ENCODE data around the gene TSNAXIP1.

The TSNAXIP1 gene

GRCh38 chr16:67807148-67807682 lies 526 bp downstream of the TSNAXIP1 start:
- Histone ChIP-seq H4K20me1 (peaks cover under 1 to 17% (median 10%) of the 10 kb centered on the region in 11 experiments; a peak in 14 of 22 replicates), H3K4me3 (peak overlapping the region; percentile 80 to 100 (median 92)), H3K9ac (peak overlapping the region; percentile 50 to 95 (median 91); a peak in 21 of 22 replicates), H3K4me1 (peaks cover 41 to 45% (median 43%) of the 10 kb centered on the region in 10 experiments), H3K4me2 (peak overlapping the region; percentile 64 to 93 (median 87)), H3K36me3 (peaks cover 10 to 30% (median 23%) of the 10 kb centered on the region in 11 experiments; a peak in 21 of 22 replicates), H3K27me3 (no peaks in the 10 kb centered on the region), H3K27ac (peak overlapping the region in 10 of 11 experiments; percentile 78 to 89 (median 83); a peak in 18 of 22 replicates), H3K9me3 (replicated peaks in 1 of 11) (no peaks in the 10 kb centered on the region)
- no peak for TF ChIP-seq Cebpa-rat (IDR thresholded peaks at IDR 0.05)

DNA sequence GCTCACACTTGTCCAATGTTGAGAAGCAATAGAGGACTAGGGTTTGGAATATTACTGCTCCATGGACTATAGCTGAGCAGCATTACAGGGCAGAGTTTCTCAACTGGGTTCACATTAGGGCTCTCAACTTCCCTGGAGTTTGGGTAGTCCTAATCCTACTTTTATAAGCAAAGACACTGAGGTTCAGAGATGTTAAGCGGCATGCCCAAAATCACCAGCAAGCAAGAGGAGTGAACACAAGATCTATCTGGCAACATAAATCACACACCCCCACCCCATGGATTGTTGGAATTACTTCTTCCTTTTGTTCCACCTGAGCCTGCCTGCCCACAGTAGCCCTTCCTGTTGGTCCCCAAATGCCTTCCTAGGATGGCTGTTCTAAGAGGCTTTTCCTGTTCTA lies 5.2 kb downstream of the TSNAXIP1 start:
- Histone ChIP-seq H4K20me1 (no peaks in the 10 kb centered on the region), H3K27ac (no peak overlapping the region), H3K36me3 (no peaks in the 10 kb centered on the region), H3K9me3 (replicated peaks in 1 of 11) (no peaks in the 10 kb centered on the region), H3K9ac (no peak overlapping the region), H3K4me3 (no peak overlapping the region), H3K4me1 (peaks cover 6 to 11% (median 7%) of the 10 kb centered on the region in 10 experiments; a peak in 18 of 20 replicates), H3K27me3 (no peaks in the 10 kb centered on the region), H3K4me2 (no peak overlapping the region)
- no peak for TF ChIP-seq Cebpa-rat (IDR thresholded peaks at IDR 0.05)

GRCh38 chr16:67814567-67814966 lies 7.9 kb downstream of the TSNAXIP1 start:
- Histone ChIP-seq H3K4me2 (no peak overlapping the region), H3K27me3 (no peaks in the 10 kb centered on the region), H3K27ac (no peak overlapping the region), H3K9me3 (replicated peaks in 1 of 11) (no peaks in the 10 kb centered on the region), H3K4me3 (no peak overlapping the region), H4K20me1 (no peaks in the 10 kb centered on the region), H3K9ac (no peak overlapping the region; a peak in 1 of 22 replicates), H3K4me1 (peaks cover 0 to 4% (median 0%) of the 10 kb centered on the region in 10 experiments; a peak in 2 of 20 replicates), H3K36me3 (no peaks in the 10 kb centered on the region)
- no peak for TF ChIP-seq Cebpa-rat (IDR thresholded peaks at IDR 0.05)

- Histone ChIP-seq H4K20me1 (peaks cover 0 to 11% (median 0%) of the 10 kb centered on the region in 11 experiments; a peak in 2 of 22 replicates), H3K4me2 (no peak overlapping the region), H3K4me3 (no peak overlapping the region), H3K36me3 (peaks cover 0 to 3% (median under 1%) of the 10 kb centered on the region in 11 experiments; a peak in 4 of 22 replicates), H3K9ac (no peak overlapping the region), H3K9me3 (replicated peaks in 1 of 11) (no peaks in the 10 kb centered on the region), H3K27me3 (no peaks in the 10 kb centered on the region), H3K27ac (no peak overlapping the region), H3K4me1 (peaks cover 0 to 17% (median 6%) of the 10 kb centered on the region in 10 experiments; a peak in 8 of 20 replicates)
- TF ChIP-seq Cebpa-rat (IDR thresholded peaks at IDR 0.05) = no peak
Observed at GRCh38 chr16:67820608-67821259, 14.0 kb downstream of the TSNAXIP1 start.

DNA sequence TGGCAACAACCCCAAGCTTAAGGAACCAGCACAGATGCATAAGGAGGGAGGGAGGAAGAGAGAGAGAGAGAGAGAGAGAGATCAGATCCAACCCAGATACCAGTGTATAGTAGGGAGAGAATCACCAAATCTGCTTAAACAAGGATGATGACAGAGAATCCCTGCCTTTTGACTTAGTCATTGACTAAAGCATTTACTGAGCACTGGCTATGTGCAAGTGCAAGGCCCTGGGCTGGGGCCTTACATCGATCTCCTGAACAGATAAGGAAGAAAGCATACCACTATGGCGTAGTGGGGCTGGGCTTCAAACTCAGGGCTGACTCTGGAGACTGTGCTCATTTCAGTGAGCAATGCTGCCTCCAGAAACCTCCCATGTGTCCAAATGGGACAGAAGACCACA lies 15.8 kb downstream of the TSNAXIP1 start:
- no peak overlapping the region for H3K27ac ChIP-seq
- peaks cover 0 to 18% (median 7%) of the 10 kb centered on the region in 10 experiments; a peak in 7 of 20 replicates for H3K4me1 ChIP-seq
- no peak overlapping the region for H3K9ac ChIP-seq
- no peak overlapping the region for H3K4me3 ChIP-seq
- H3K9me3 ChIP-seq (replicated peaks in 1 of 11) = no peaks in the 10 kb centered on the region
- TF ChIP-seq Cebpa-rat (IDR thresholded peaks at IDR 0.05) = no peak
- H3K4me2 ChIP-seq = no peak overlapping the region
- H3K27me3 ChIP-seq = no peaks in the 10 kb centered on the region
- H4K20me1 ChIP-seq = peaks cover 0 to 26% (median 0%) of the 10 kb centered on the region in 11 experiments; a peak in 3 of 22 replicates
- H3K36me3 ChIP-seq = peaks cover 8 to 20% (median 18%) of the 10 kb centered on the region in 11 experiments; a peak in 21 of 22 replicates

- no peak overlapping the region for H3K27ac ChIP-seq
- H3K9me3 ChIP-seq (replicated peaks in 1 of 11) = no peaks in the 10 kb centered on the region
- peaks cover 0 to 18% (median 7%) of the 10 kb centered on the region in 10 experiments; a peak in 7 of 20 replicates for H3K4me1 ChIP-seq
- H3K27me3 ChIP-seq = no peaks in the 10 kb centered on the region
- TF ChIP-seq Cebpa-rat (IDR thresholded peaks at IDR 0.05) = no peak
- H3K9ac ChIP-seq = no peak overlapping the region
- H3K4me2 ChIP-seq = peak overlapping the region in 4 of 11 experiments; percentile 4 to 23 (median 14); a peak in 2 of 22 replicates
- peaks cover 34 to 46% (median 43%) of the 10 kb centered on the region in 11 experiments for H3K36me3 ChIP-seq
- H4K20me1 ChIP-seq = peaks cover 0 to 52% (median 0%) of the 10 kb centered on the region in 11 experiments; a peak in 5 of 22 replicates
- H3K4me3 ChIP-seq = no peak overlapping the region
Observed at GRCh38 chr16:67825119-67825518, 18.4 kb downstream of the TSNAXIP1 start.

DNA sequence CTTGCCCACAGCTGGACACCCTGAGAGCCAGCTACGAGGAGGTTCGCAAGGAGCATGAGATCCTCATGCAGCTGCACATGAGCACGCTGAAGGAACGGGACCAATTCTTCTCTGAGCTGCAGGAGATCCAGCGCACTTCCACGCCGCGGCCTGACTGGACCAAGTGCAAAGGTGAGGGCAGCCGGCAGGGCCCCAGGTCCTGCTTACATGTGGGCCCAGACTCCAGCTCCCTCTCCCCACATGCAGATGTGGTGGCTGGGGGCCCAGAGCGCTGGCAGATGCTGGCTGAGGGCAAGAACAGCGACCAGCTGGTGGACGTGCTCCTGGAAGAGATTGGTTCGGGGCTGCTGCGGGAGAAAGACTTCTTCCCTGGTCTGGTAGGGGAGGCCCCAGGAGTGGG lies 19.2 kb downstream of the TSNAXIP1 start:
- peaks cover 0 to 54% (median 0%) of the 10 kb centered on the region in 11 experiments; a peak in 5 of 22 replicates for H4K20me1 ChIP-seq
- no peak overlapping the region for H3K27ac ChIP-seq
- no peaks in the 10 kb centered on the region for H3K9me3 ChIP-seq (replicated peaks in 1 of 11)
- no peak overlapping the region for H3K4me2 ChIP-seq
- no peak overlapping the region for H3K9ac ChIP-seq
- no peak overlapping the region for H3K4me3 ChIP-seq
- H3K36me3 ChIP-seq = peaks cover 42 to 54% (median 51%) of the 10 kb centered on the region in 11 experiments
- no peaks in the 10 kb centered on the region for H3K27me3 ChIP-seq
- peaks cover 0 to 18% (median 7%) of the 10 kb centered on the region in 10 experiments; a peak in 7 of 20 replicates for H3K4me1 ChIP-seq
- no peak for TF ChIP-seq Cebpa-rat (IDR thresholded peaks at IDR 0.05)

DNA sequence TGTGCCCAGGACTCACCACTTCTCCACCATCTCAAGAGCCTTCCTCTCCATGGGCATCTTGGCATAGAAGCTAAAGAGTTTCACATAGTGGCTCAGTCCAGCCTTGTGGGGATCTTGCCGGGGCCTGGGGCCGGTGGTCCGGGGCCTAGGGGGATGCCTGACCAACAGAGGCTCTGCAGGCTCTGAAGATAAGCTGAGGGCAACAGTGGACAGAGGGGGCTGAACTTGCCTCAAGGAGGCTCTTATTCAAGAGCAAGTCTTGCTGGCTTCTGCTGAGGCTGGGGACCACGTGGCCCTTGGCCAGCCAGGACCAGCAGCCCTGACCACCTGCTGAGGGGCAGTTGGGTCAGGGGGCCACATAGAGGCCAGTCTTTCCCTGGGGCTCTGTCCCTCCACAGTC lies 22.0 kb downstream of the TSNAXIP1 start:
- no peaks in the 10 kb centered on the region for H3K9me3 ChIP-seq (replicated peaks in 1 of 11)
- H3K4me2 ChIP-seq = no peak overlapping the region
- H4K20me1 ChIP-seq = peaks cover 0 to 72% (median 0%) of the 10 kb centered on the region in 11 experiments; a peak in 8 of 22 replicates
- no peak for TF ChIP-seq Cebpa-rat (IDR thresholded peaks at IDR 0.05)
- H3K4me3 ChIP-seq = no peak overlapping the region
- H3K36me3 ChIP-seq = peaks cover 56 to 69% (median 65%) of the 10 kb centered on the region in 11 experiments
- peaks cover 13 to 40% (median 27%) of the 10 kb centered on the region in 10 experiments for H3K4me1 ChIP-seq
- no peaks in the 10 kb centered on the region for H3K27me3 ChIP-seq
- H3K9ac ChIP-seq = peak overlapping the region in 1 of 11 experiments; percentile 19; a peak in 2 of 22 replicates
- H3K27ac ChIP-seq = no peak overlapping the region

- H4K20me1 ChIP-seq = peaks cover 0 to 41% (median 0%) of the 10 kb centered on the region in 11 experiments; a peak in 7 of 22 replicates
- H3K36me3 ChIP-seq = peaks cover 42 to 45% (median 43%) of the 10 kb centered on the region in 11 experiments
- peaks cover 19 to 33% (median 27%) of the 10 kb centered on the region in 10 experiments for H3K4me1 ChIP-seq
- H3K27ac ChIP-seq = peak overlapping the region; percentile 57 to 86 (median 81); a peak in 21 of 22 replicates
- H3K4me2 ChIP-seq = peak overlapping the region; percentile 90 to 100 (median 97)
- no peak for TF ChIP-seq Cebpa-rat (IDR thresholded peaks at IDR 0.05)
- peak overlapping the region; percentile 76 to 86 (median 80) for H3K4me3 ChIP-seq
- H3K9ac ChIP-seq = peak overlapping the region; percentile 85 to 93 (median 88)
- no peaks in the 10 kb centered on the region for H3K9me3 ChIP-seq (replicated peaks in 1 of 11)
- no peaks in the 10 kb centered on the region for H3K27me3 ChIP-seq
Observed at GRCh38 chr16:67833030-67833414, 26.3 kb downstream of the TSNAXIP1 start.
